Naive thymus-derived CD4-positive, alpha-beta T cell (primary cell): ENCODE data around the gene HPS1. TPM values are rescaled to one million over a fixed set of nuclear protein-coding genes. Genes with fewer than 3 reads are reported as not detected.
A peak's percentile ranks its signal among the peaks of the same experiment; 100 is the strongest.

ENCODE experiments used
- ATAC-seq: fragments of 150-1000 bp; cut with Tn5 transposase; 2 replicates; pipeline ENCODE4 v1.10.0; 2021; ENCODE audit warnings: mild to moderate bottlenecking, moderate library complexity
- CTCF ChIA-PET: fragments of 350-600 bp; sonication (Branson Sonifier 250); formaldehyde crosslinking; loops from one replicate; lab custom pipeline; 2021; ENCODE audit warnings: antibody characterized with exemption; lab: Charles Lee
- POLR2A ChIA-PET: fragments of 350-600 bp; sonication (Branson Sonifier 250); formaldehyde crosslinking; loops from one replicate; lab custom pipeline; 2021; ENCODE audit warnings: antibody characterized with exemption, inconsistent platforms; lab: Charles Lee
- DNase-seq, 9 donors: peaks; one replicate each; pipeline versions ENCODE4 v3.0.0 to v3.0.0-alpha.2; 2020 to 2022; ENCODE audit warnings: mixed read lengths in 1 of 9
- H3K27ac ChIP-seq: one replicate; pipeline ENCODE4 v1.7.0; 2013; ENCODE audit warnings: mild to moderate bottlenecking, low read depth, low read length, moderate library complexity
- H3K27me3 ChIP-seq, 2 donors: one replicate each; pipeline ENCODE4 v1.7.0; 2013; ENCODE audit warnings: low read length in 2 of 2, mild to moderate bottlenecking in 2 of 2, moderate library complexity in 2 of 2; ENCODE audit not compliant: control insufficient read depth in 2 of 2, insufficient read depth in 2 of 2
- H3K36me3 ChIP-seq, 3 experiments: 1 replicate in 2 of 3; 2 replicates in 1 of 3; pipeline ENCODE4 v1.7.0; 2013; ENCODE audit warnings: low read length in 3 of 3, mild to moderate bottlenecking in 3 of 3, moderate library complexity in 1 of 3; ENCODE audit not compliant: insufficient read depth in 3 of 3, control insufficient read depth in 2 of 3
- H3K4me1 ChIP-seq, 2 donors: one replicate each; pipeline ENCODE4 v1.7.0; 2013; ENCODE audit warnings: low read length in 2 of 2, mild to moderate bottlenecking in 2 of 2, moderate library complexity in 1 of 2; ENCODE audit not compliant: control insufficient read depth in 2 of 2, insufficient read depth in 2 of 2
- H3K4me3 ChIP-seq: 2 replicates; pipeline ENCODE4 v1.7.0; 2013; ENCODE audit warnings: mild to moderate bottlenecking, low read length
- H3K9me3 ChIP-seq, 3 experiments: 1 replicate in 2 of 3; 2 replicates in 1 of 3; pipeline ENCODE4 v1.7.0; 2013; ENCODE audit warnings: low read length in 3 of 3; ENCODE audit not compliant: control insufficient read depth in 2 of 3
- H3K27ac Mint-ChIP-seq, 9 donors: one replicate each; pipeline ENCODE4 v1.8.0; 2020 to 2022; ENCODE audit warnings: mixed read lengths in 9 of 9, mild to moderate bottlenecking in 8 of 9, moderate library complexity in 5 of 9, inconsistent platforms in 2 of 9
- H3K27me3 Mint-ChIP-seq, 5 donors: one replicate each; pipeline ENCODE4 v1.8.0; 2021 to 2022; ENCODE audit warnings: mixed read lengths in 5 of 5, mild to moderate bottlenecking in 1 of 5
- H3K36me3 Mint-ChIP-seq, 5 donors: one replicate each; pipeline ENCODE4 v1.8.0; 2020 to 2022; ENCODE audit warnings: mixed read lengths in 5 of 5, mild to moderate bottlenecking in 3 of 5, inconsistent platforms in 1 of 5
- H3K4me1 Mint-ChIP-seq, 7 donors: one replicate each; pipeline ENCODE4 v1.8.0; 2020 to 2022; ENCODE audit warnings: mixed read lengths in 7 of 7, mild to moderate bottlenecking in 3 of 7, inconsistent platforms in 1 of 7
- H3K4me3 Mint-ChIP-seq, 10 donors: one replicate each; pipeline ENCODE4 v1.8.0; 2020 to 2022; ENCODE audit warnings: mild to moderate bottlenecking in 10 of 10, mixed read lengths in 10 of 10, moderate library complexity in 6 of 10, inconsistent platforms in 2 of 10
- H3K9me3 Mint-ChIP-seq, 11 donors: one replicate each; pipeline ENCODE4 v1.8.0; 2020 to 2022; ENCODE audit warnings: mixed read lengths in 11 of 11, mild to moderate bottlenecking in 4 of 11, inconsistent platforms in 1 of 11, moderate library complexity in 1 of 11
- intact Hi-C, 2 donors: fragments of 100-400 bp; cut with micrococcal nuclease; formaldehyde crosslinking; loops; one replicate each; pipeline ENCODE4 v1.15.1; 2023
- polyA plus RNA-seq, 2 donors: library from polyadenylated mRNA; unstranded; fragments of 300-500 nt; fragmentation: Illumina TruSeq; gene quantifications; one replicate each; pipeline ENCODE4 v1.2.3, GENCODE V29; 2021
- total RNA-seq, 6 experiments: library from RNA in 5 of 6; stranded (reverse) in 5 of 6; gene quantifications; 1 replicate in 5 of 6; 2 replicates in 1 of 6; pipeline ENCODE4 v1.2.3 and lab custom pipeline; 2021 to 2026

Gene HPS1
- total and polyA plus RNA-seq, 7 experiments from 2014 or later: 54.3 to 107 (median 89.5) TPM

DNA sequence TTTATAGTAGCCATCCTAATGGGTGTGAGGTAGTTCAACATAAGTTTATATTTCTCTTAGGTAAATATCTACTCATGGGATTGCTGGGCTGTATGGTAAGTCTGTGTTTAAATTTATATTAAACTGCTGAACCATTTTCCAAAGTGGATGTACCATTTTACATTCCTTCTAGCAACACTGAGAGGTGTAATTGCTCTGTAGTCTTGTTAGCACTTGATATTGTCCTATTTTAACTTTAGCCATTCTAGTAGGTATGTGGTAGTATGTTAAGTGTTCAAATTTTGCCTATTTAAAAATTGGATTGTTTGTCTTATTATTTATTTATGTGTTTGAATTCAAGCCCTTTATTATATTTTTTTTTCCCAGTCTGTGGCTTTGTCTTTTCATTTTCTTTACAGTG, 2.6 kb upstream of the HPS1 start:
- ATAC-seq (no peak), DNase-seq (no peak)
- Mint-ChIP-seq H3K9me3 (no peaks in the 10 kb centered on the region), H3K4me3 (no peak overlapping the region), H3K27ac (no peak overlapping the region), H3K36me3 (peaks cover 5 to 7% (median 6%) of the 10 kb centered on the region in 5 donors), H3K27me3 (peaks cover 6 to 27% (median 10%) of the 10 kb centered on the region in 5 donors), H3K4me1 (peaks cover 14 to 36% (median 24%) of the 10 kb centered on the region in 7 donors)
- intact Hi-C loops: loop anchor here (5.0 to 10.0 kb wide), 5 partner anchors 317 to 1617 kb away; partner anchors contain the start of genes DNMBP (in 1 of the 2), ENTPD7 (in 1 of the 2), GOT1 (in 1 of the 2) and LCOR (in 1 of the 2)
- Histone ChIP-seq H3K36me3 (peaks cover 0 to 14% (median 6%) of the 10 kb centered on the region in 3 experiments), H3K27ac (no peak overlapping the region), H3K4me3 (no peak overlapping the region), H3K9me3 (no peaks in the 10 kb centered on the region), H3K4me1 (peaks cover 19 to 21% of the 10 kb centered on the region in 2 donors), H3K27me3 (no peaks in the 10 kb centered on the region)
- ChIA-PET CTCF (no interaction called here), POLR2A (no interaction called here)

DNA sequence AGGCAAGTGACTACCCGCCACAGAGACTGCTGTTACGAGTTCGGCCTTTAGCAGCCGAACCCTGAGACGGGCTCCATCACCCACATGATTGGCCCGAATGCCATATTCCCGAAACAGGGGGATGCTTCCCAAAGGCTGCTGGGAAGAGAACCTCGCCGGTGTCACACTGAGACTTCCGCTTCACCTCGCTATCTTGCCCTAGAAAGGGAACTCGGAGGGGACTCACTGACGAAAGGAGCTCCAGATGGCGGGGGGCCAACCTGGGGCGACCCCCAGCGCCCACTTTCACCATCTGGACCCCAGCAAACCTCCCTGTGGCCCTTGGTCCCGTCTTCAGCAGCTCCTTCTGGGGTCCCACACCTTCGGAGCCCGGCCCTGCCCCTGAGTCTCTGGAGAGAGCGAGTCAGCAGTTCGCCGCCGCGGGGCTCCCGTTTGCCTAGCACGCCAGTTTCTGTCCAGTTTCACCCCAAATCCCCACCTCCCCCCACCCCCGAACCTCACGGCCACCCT, 529 bp downstream of the HPS1 start:
- H3K27ac ChIP-seq: peak overlapping the region; percentile 88
- ChIA-PET POLR2A (interaction anchor here (0.7 to 1.9 kb wide), 3 partner anchors 16 to 32 kb away, joined by 3 to 5 read pairs (median 4); no protein-coding TSS in a partner anchor), CTCF (interaction anchor here (2.8 kb wide), 1 partner anchor 21 kb away, joined by 7 read pairs; no protein-coding TSS in a partner anchor)
- Mint-ChIP-seq H3K27me3 (peaks cover 0 to 19% (median 6%) of the 10 kb centered on the region in 5 donors), H3K36me3 (peaks cover 15 to 22% (median 21%) of the 10 kb centered on the region in 5 donors), H3K9me3 (no peaks in the 10 kb centered on the region), H3K4me1 (peaks cover 20 to 62% (median 50%) of the 10 kb centered on the region in 7 donors), H3K27ac (peak overlapping the region; percentile 75 to 97 (median 89)), H3K4me3 (peak overlapping the region; percentile 76 to 96 (median 92))
- peak in 7 of 9 donors; percentile 20 to 48 (median 29) for DNase-seq
- peak; percentile 31 for ATAC-seq
- H3K4me3 ChIP-seq: peak overlapping the region; percentile 87
- no peaks in the 10 kb centered on the region for H3K9me3 ChIP-seq
- H3K4me1 ChIP-seq: peaks cover 19 to 21% of the 10 kb centered on the region in 2 donors
- intact Hi-C loops: loop anchor here (1.0 to 10.0 kb wide), 11 partner anchors 21 to 1614 kb away; partner anchors contain the start of genes GOT1 (in 2 of the 2), R3HCC1L (in 2 of the 2), COX15 (in 1 of the 2) and CUTC (in 1 of the 2)
- peaks cover 0 to 38% (median 12%) of the 10 kb centered on the region in 3 experiments for H3K36me3 ChIP-seq
- no peaks in the 10 kb centered on the region for H3K27me3 ChIP-seq

DNA sequence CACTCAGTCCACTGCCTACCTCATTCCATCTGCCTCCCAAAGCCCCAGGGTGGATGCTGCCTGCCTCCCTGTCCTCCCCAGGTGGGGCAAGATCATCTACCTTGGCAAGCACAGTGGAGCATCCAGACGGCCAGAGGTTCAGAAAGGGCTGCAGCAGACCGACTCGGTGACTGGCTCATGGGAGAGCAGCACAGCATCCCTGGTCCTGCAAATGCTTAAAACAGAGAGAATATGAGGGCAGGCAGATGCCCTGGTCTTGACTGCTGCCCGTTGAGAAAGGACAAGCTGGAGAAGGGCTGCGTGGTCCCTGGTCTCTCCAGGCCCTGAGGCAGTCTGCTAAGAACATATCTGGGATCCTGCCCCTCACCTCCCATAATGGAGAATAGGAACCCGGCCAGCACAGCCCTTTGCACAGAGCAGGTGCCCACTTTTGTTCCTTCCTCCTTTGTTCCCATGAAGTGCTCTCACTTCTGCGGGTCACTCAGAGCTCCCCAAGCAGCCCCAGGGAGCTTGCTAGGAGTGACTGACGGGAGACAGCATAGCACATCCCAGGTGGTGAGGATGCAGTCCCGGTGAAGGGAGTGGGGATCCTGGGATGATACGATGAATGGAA, 1.4 kb downstream of the HPS1 start:
- Histone ChIP-seq H3K4me1 (peaks cover 19 to 21% of the 10 kb centered on the region in 2 donors), H3K4me3 (peak overlapping the region; percentile 87), H3K27me3 (no peaks in the 10 kb centered on the region), H3K36me3 (peaks cover 0 to 41% (median 12%) of the 10 kb centered on the region in 3 experiments), H3K27ac (peak overlapping the region; percentile 88), H3K9me3 (no peaks in the 10 kb centered on the region)
- intact Hi-C loops: loop anchor here (5.0 to 10.0 kb wide), 5 partner anchors 313 to 1613 kb away; partner anchors contain the start of genes DNMBP (in 1 of the 2), ENTPD7 (in 1 of the 2), GOT1 (in 1 of the 2) and LCOR (in 1 of the 2)
- Mint-ChIP-seq H3K36me3 (peaks cover 15 to 29% (median 23%) of the 10 kb centered on the region in 5 donors), H3K27ac (peak overlapping the region in 8 of 9 donors; percentile 75 to 93 (median 88)), H3K4me3 (peak overlapping the region; percentile 76 to 96 (median 92)), H3K27me3 (peaks cover 0 to 12% (median 2%) of the 10 kb centered on the region in 5 donors), H3K9me3 (no peaks in the 10 kb centered on the region), H3K4me1 (peaks cover 21 to 65% (median 54%) of the 10 kb centered on the region in 7 donors)
- no peak for DNase-seq
- ChIA-PET POLR2A (interaction anchor here (1.9 kb wide), 1 partner anchor 31 kb away, joined by 5 read pairs; no protein-coding TSS in a partner anchor), CTCF (interaction anchor here (0.8 to 2.8 kb wide), 2 partner anchors 20 to 22 kb away, joined by 3 to 7 read pairs; no protein-coding TSS in a partner anchor)
- no peak for ATAC-seq

DNA sequence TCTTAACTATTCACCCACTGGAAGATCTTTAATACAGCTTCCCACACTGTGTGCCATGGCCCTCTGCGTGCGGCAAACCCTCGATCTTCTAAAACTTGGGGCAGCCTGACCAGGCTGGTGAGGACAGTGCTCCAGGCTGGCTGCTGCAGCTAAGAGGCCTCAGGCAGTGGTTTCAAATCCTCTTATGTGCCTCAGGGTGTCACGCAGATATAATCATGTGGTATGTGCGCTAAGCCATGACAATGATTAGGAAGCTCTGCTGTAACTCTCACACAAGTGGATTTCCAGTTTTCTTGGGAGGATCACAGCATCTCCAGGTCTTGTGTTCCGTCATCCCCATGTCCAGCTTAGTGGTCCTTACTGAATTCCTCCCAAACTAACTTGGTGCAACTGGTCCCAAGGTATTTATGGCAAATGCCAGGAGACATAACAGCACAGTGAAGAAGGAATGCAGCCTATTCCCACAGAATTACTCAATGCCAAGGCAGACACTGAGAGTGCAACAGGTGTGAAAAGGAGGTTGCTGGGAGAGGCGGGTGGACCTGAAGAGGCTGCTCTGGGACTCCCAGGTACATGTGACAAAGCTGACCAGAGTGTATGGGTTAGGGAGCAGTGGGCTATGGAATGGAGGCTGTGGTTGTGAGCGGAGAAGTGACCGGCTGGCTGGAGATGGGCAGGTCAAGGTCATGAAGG, 2.3 kb downstream of the HPS1 start:
- peak overlapping the region; percentile 49 to 89 (median 78) for H3K27ac Mint-ChIP-seq
- no peaks in the 10 kb centered on the region for H3K9me3 ChIP-seq
- peaks cover 21 to 72% (median 54%) of the 10 kb centered on the region in 7 donors for H3K4me1 Mint-ChIP-seq
- H3K27me3 ChIP-seq: no peaks in the 10 kb centered on the region
- peaks cover 19 to 21% of the 10 kb centered on the region in 2 donors for H3K4me1 ChIP-seq
- peak overlapping the region in 9 of 10 donors; percentile 37 to 96 (median 92) for H3K4me3 Mint-ChIP-seq
- DNase-seq (no peak), ATAC-seq (no peak)
- H3K4me3 ChIP-seq: no peak overlapping the region
- no peaks in the 10 kb centered on the region for H3K9me3 Mint-ChIP-seq
- intact Hi-C loops: loop anchor here (5.0 to 10.0 kb wide), 5 partner anchors 312 to 1612 kb away; partner anchors contain the start of genes DNMBP (in 1 of the 2), ENTPD7 (in 1 of the 2), GOT1 (in 1 of the 2) and LCOR (in 1 of the 2)
- H3K36me3 ChIP-seq: peaks cover 0 to 42% (median 12%) of the 10 kb centered on the region in 3 experiments
- CTCF ChIA-PET: interaction anchor here (0.8 to 2.8 kb wide), 2 partner anchors 19 to 22 kb away, joined by 3 to 7 read pairs; no protein-coding TSS in a partner anchor
- POLR2A ChIA-PET: interaction anchor here (1.9 kb wide), 1 partner anchor 30 kb away, joined by 5 read pairs; no protein-coding TSS in a partner anchor
- peaks cover 15 to 36% (median 30%) of the 10 kb centered on the region in 5 donors for H3K36me3 Mint-ChIP-seq
- no peak overlapping the region for H3K27ac ChIP-seq
- H3K27me3 Mint-ChIP-seq: peaks cover 0 to 6% (median 0%) of the 10 kb centered on the region in 5 donors

DNA sequence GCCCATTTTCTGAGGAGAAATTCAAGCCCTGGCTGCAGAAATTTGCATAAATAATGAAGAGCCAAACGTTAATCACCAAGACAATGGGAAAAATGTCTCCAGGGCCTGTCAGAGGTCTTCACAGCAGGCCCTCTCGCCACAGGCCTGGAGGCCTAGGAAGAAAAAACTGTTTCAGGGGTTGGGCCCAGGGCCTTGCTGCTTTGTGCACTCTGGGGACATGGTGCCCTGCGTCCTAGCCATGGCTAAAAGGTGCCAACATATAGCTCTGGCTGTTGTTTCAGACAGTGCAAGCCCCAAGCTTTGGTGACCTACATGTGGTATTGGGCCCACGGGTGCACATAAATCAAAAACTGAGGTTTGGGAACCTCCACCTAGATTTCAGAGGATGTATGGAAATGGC, 8.0 kb downstream of the HPS1 start:
- no peak for DNase-seq
- peaks cover 23 to 76% (median 65%) of the 10 kb centered on the region in 5 donors for H3K36me3 Mint-ChIP-seq
- intact Hi-C loops: no loop called here
- no peak overlapping the region for H3K4me3 ChIP-seq
- peaks cover 14 to 57% (median 23%) of the 10 kb centered on the region in 3 experiments for H3K36me3 ChIP-seq
- no peaks in the 10 kb centered on the region for H3K9me3 ChIP-seq
- H3K4me1 Mint-ChIP-seq: peaks cover 9 to 39% (median 32%) of the 10 kb centered on the region in 7 donors
- ChIA-PET CTCF (no interaction called here), POLR2A (no interaction called here)
- peak overlapping the region in 1 of 9 donors; percentile 31 for H3K27ac Mint-ChIP-seq
- no peaks in the 10 kb centered on the region for H3K27me3 Mint-ChIP-seq
- ATAC-seq: no peak
- H3K9me3 Mint-ChIP-seq: no peaks in the 10 kb centered on the region
- H3K27ac ChIP-seq: no peak overlapping the region
- no peaks in the 10 kb centered on the region for H3K27me3 ChIP-seq
- H3K4me1 ChIP-seq: no peaks in the 10 kb centered on the region
- H3K4me3 Mint-ChIP-seq: no peak overlapping the region
